Stimulated activated CD4-positive, alpha-beta T cell treated with anti-CD3 and anti-CD28 coated beads, Interleukin-2, amount 100 ng/mL, for 4 hours (primary cell): ENCODE measurements around the gene ANGEL2.

Experiments used
- DNase-seq: peaks from one replicate; pipeline ENCODE4 v3.0.0-alpha.2; 2020; ENCODE audit warnings: low read depth

ANGEL2 gene

DNA sequence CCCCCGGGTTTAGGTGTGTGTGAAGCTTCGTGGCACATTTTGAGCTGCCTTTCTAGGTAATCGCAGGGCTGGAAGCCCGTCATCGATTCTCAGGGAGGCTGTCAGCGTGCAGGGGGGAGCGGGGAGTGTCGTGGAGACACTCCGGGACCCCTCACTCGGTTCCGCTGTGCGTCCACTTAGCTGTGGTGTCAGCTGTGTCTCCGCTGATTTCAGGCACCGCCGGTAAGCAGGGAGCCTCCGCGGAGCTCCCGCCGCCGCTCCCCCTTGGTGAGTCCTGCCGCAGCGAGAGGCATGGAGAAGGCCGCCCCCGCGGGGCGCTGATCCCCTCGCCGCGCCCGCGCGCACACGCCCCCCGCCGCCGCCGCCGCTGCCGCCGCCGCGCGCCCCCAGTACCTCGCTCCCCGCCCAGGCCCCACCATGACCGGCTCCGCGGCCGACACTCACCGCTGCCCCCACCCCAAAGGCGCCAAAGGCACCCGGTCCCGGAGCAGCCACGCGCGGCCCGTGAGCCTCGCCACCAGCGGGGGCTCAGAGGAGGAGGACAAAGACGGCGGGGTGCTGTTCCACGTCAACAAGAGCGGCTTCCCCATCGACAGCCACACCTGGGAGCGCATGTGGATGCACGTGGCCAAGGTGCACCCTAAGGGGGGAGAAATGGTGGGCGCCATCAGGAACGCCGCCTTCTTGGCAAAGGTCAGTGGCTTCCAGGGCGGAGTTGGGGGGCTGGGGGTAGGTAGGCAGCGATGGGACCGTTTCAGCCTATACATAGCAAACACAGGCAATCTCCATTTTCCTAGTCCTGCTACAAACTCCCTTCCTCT is 64.3 kb downstream of the ANGEL2 start:
- no peak for DNase-seq

- peak; percentile 42 for DNase-seq
These were observed 65.2 kb downstream of the ANGEL2 start, which contains the start of gene VASH2 for GRCh38 chr1:212950243-212951125. Gene VASH2, plus strand, starts transcription at chr1:212950541. Its CDS starts 1,002 bp downstream, at chr1:212951543.

DNA sequence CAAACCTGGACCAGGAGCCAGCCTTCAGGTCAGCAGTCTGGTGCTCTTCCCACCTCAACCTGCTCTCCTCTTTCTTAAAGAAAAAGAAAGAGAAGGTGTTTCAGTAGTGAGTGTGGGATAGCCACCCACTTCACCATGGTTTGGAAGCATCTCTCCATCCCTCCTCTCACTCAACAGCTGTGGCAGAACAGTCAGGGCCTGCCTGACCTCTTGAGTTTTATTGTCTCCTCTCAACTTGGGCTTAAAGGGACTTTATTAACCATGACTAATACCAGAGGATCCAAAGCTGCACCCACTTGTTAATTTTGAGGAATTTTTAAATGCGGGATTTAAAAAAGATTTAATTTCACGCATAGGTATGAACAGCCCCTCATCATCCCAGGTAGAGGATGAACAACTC is 65.9 kb downstream of the ANGEL2 start:
- no peak for DNase-seq

DNA sequence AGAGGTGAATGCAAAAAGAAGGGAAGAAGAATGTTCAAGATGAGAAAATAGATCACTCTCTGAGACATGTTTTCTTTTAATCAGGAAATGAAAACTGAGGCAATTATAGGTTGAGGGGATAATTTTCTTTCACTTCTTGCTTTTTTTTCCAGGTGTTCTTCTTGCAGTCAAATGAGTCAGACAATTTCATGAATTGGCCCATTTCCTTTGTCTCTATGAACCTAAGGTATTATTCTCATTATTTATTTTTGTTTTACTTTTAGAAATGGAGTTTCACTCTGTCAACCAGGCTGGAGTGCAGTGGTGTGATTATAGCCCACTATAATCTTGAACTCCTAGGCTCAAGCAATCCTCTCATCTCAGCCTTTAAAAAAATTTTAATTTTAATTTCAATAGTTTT is 68.8 kb downstream of the ANGEL2 start:
- DNase-seq = no peak

GRCh38 chr1:212945463-212946160 is 70.1 kb downstream of the ANGEL2 start:
- no peak for DNase-seq

GRCh38 chr1:212945056-212945455 is 70.6 kb downstream of the ANGEL2 start:
- no peak for DNase-seq

DNA sequence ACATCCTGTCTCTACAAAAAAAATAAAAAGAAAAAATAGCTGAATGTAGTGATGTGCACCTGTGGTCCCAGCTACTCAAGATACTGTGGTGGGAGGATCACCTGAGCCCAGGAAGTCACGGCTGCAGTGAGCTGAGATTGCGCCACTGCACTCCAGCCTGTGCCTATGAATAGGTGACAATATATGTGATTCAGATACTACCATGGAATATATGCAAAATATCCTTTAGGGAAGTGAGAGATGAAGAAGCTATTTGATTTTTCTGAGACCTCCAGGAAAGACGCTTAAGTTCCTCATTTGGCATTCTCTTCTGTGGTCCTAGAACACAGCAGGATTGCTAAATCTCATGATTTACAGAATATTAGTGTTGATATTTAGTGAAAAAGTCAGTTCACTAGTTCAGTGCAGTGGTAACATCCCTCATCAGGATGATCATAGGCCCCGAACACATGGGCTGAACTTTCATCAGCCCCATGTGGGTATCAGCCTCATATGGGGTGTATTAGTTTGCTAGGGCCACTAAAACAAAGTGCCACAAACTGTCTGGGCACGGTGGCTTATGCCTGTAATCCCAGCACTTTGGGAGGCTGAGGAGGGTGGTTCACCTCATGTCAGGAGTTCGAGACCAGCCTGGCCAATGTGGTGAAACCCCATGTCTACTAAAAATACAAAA is 71.3 kb downstream of the ANGEL2 start:
- no peak for DNase-seq

- no peak for DNase-seq
These were observed 72.3 kb downstream of the ANGEL2 start for GRCh38 chr1:212943393-212943710.

DNA sequence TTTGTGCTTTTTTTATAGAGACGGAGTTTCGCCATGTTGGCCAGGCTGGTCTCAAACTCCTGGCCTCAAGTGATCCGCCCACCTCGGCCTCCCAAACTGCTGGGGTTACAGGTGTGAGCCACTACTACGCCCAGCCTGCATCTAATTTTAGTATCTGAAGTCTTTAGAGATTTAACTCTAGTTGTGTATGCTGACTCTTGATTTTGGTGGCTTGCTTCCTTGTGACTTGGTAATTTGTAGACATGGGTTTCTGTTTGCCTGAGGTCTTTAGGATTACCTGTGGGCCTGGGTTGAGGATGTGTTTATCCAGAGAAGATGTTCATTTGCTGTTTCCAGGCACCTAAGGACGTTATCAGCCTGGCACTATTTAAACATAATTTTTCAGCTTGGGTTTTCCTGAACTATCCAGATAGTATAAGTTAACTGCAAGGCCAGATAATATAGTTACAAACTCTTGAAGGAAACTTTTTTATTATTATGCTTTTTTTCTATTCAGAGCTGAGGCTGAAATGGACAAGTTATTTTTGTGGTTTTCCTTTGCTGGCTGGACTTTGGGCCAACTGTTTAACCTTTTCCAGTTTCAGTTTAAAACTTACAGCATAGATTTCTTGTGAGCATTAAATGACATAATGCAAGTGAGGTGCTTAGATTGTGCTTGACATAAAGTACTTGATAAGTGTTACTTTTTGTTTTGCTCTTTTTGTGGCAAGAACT is 72.8 kb downstream of the ANGEL2 start:
- no peak for DNase-seq
